Rectal smooth muscle tissue (tissue), 1 donor: ENCODE data around the gene RBX1.
"Not testable (repeated sequence)": the region's sequence is repeated elsewhere in the genome, so short reads cannot be mapped to it uniquely, and the experiment has no call there.

Experiments
- H3K27ac ChIP-seq: one replicate; pipeline ENCODE4 v1.7.0; 2013; ENCODE audit warnings: low read depth, low read length, inconsistent platforms
- H3K27me3 ChIP-seq: one replicate; pipeline ENCODE4 v1.7.0; 2013; ENCODE audit warnings: low read length; ENCODE audit not compliant: control insufficient read depth, insufficient read depth
- H3K36me3 ChIP-seq: one replicate; pipeline ENCODE4 v1.7.0; 2013; ENCODE audit warnings: low read length; ENCODE audit not compliant: control insufficient read depth, insufficient read depth
- H3K4me1 ChIP-seq: one replicate; pipeline ENCODE4 v1.7.0; 2013; ENCODE audit warnings: low read length; ENCODE audit not compliant: control insufficient read depth, insufficient read depth
- H3K4me3 ChIP-seq: one replicate; pipeline ENCODE4 v1.7.0; 2013; ENCODE audit warnings: low read length
- H3K9ac ChIP-seq: one replicate; pipeline ENCODE4 v1.7.0; 2013; ENCODE audit warnings: low read length

Gene RBX1

DNA sequence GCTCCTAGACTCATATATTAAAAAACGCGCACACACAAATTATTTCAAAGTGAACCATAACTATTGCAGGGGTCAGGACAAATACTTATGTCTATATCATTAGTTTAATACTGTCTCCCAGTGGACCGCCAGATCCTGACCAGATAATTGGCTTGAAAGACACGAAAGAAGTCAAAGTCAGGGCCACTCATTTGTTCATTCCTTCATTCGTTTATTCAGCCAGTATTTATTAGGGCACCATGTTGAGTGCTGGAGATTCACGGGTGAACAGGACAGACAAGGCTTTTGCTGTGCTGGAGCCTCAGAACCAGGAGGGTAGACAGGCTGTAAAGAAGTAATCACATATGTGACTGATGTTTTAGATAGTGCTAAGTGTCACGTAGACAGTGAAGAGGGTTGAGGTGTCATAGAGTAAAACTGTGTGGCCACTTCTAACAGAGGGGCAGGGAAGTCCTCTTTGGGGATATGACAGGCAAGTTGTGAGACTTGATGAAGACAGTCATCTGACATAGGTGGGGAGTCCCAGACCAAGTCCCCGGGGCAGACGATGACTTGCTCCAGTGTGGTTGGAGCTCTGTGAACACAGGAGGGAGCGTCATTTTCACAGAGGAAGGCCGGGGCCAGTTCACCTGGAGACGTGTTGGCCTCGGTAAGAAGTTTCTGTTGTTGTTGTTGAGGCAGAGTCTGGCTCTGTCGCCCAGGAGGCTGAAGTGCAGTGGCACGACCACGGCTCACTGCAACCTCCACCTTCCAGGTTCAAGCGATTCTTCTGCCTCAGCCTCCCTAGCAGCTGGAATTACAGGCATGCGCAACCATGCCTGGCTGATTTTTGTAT, 25.9 kb downstream of the RBX1 start:
- H3K9ac ChIP-seq = no peak overlapping the region
- no peak overlapping the region for H3K4me3 ChIP-seq
- peaks cover 8% of the 10 kb centered on the region for H3K36me3 ChIP-seq
- no peaks in the 10 kb centered on the region for H3K4me1 ChIP-seq
- H3K27me3 ChIP-seq = no peaks in the 10 kb centered on the region
- no peak overlapping the region for H3K27ac ChIP-seq

DNA sequence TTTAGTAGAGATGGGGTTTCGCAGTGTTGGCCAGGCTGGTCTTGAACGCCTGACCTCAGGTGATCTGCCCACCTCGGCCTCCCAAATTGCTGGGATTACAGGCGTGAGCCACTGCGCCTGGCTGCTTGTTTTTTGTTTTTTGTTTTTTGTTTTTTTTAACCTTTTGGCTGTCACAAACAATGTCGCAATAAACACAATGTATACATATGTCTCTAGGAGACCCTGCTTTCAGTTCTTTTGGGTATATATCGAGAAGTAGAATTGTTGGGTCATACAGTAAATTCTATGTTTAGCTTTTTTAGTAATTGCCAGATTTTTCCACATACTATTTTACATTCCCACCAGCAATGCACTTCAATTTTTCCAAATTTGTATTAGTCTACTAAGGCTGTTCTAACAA, 28.0 kb downstream of the RBX1 start:
- H3K36me3 ChIP-seq = no peaks in the 10 kb centered on the region
- no peak overlapping the region for H3K27ac ChIP-seq
- H3K27me3 ChIP-seq = no peaks in the 10 kb centered on the region
- H3K9ac ChIP-seq = no peak overlapping the region
- H3K4me3 ChIP-seq = no peak overlapping the region
- H3K4me1 ChIP-seq = peaks cover 8% of the 10 kb centered on the region

DNA sequence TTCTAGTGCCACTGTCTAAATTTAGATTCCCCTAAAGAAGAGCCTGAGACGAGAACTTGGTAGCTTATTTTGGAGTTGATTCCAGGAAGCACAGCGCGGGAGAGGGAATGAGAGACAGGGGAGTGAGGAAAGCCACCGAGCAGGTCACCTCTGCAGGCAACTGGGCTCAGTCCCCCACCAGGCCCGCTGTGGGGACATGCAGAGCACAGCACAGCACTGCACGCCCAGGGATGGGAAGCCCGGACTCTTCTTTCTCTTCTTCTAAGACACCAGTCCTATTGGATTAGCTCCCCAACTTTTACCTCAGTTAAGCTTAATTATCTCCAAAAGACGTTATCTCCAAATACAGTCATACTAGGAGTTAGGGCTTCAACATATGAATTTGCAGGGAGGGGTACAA, 28.7 kb downstream of the RBX1 start:
- no peaks in the 10 kb centered on the region for H3K27me3 ChIP-seq
- H3K27ac ChIP-seq = no peak overlapping the region
- H3K4me1 ChIP-seq = peaks cover 8% of the 10 kb centered on the region
- no peak overlapping the region for H3K4me3 ChIP-seq
- no peak overlapping the region for H3K9ac ChIP-seq
- no peaks in the 10 kb centered on the region for H3K36me3 ChIP-seq

DNA sequence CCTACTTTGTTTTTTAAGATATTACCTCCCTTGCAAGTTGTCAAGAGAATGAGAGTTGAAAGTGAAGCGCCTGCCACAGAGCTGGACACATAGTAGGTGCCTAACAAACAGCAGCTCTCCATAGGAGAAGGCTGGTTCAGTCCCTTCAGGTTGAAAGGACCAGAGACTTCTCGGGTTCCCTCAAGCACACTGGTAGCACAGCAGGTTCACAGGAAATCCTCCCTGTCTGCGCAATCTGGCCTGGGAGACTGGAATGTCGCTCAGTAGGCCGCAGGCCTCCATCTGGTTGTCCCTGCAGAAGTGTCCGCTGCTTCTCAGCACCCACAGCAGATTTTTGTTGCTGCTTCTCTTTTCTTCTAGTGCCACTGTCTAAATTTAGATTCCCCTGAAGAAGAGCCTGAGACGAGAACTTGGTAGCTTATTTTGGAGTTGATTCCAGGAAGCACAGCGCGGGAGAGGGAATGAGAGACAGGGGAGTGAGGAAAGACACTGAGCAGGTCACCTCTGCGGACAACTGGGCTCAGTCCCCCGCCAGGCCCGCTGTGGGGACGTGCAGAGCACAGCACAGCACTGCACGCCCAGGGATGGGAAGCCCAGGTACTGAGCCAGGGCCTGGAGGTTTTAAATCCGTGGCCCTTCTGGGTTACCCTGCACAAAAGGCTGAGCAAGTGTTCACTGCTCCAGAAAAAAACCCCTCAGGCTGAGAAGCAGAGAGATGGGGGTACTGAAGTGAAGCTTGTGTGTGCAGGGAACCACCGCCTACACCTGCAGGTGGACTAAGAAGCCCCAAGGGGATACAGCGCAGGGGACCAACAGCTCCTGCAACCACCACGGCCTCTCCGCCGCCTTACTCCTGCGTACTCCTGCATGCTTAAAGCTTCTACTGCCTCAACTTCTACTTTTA, 31.6 kb downstream of the RBX1 start:
- Histone ChIP-seq H3K4me3 (no peak overlapping the region), H3K27ac (peak overlapping the region; percentile 58), H3K9ac (no peak overlapping the region)

DNA sequence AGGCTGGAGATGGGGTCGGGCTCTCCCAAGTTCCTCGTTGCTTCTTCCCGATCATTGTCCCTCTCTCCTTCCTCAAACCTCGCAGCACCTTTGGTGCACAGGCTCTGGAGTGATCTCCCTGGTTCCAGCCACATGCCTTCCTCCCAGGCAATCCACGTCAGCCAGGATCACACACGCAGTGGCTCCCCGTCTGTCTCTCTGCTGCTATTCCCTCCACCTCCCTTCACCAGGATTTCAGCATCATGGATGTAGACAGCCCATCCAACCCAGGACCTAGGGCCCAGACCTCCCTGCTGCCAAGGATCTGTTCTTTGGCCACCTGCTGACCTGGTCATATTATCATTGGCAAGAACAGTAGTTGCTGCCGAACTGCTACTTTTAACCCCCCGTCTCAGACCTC, 40.1 kb downstream of the RBX1 start:
- no peak overlapping the region for H3K9ac ChIP-seq
- H3K27me3 ChIP-seq = no peaks in the 10 kb centered on the region
- no peak overlapping the region for H3K4me3 ChIP-seq

More for the DNA sequence above, 31.6 kb downstream of the RBX1 start:
- H3K36me3 ChIP-seq = no peaks in the 10 kb centered on the region
- peaks cover 8% of the 10 kb centered on the region for H3K4me1 ChIP-seq
- H3K27me3 ChIP-seq = no peaks in the 10 kb centered on the region

DNA sequence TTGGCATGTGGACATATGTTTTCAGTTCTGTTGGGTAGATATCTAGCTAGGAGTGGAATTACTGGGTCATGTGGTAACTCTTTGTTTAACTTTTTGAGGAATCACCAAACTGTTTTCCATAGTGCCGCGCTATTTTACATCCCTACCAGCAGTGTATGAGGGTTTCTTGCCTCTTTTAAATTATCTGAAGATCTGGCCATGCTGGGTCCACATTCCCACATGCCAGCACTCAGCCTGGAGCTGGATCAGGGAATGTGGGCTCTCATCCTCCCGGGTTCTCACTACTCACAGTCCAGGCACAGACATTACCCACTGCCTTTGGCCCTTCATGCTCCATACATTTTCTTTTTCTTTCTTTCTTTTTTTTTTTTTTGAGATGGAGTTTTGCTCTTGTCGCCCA, 44.6 kb downstream of the RBX1 start:
- H3K27me3 ChIP-seq = no peaks in the 10 kb centered on the region
- H3K36me3 ChIP-seq = no peaks in the 10 kb centered on the region
- H3K4me1 ChIP-seq = no peaks in the 10 kb centered on the region
- H3K9ac ChIP-seq = no peak overlapping the region
- H3K27ac ChIP-seq = no peak overlapping the region
- no peak overlapping the region for H3K4me3 ChIP-seq

More for the DNA sequence above, 40.1 kb downstream of the RBX1 start:
- Histone ChIP-seq H3K4me1 (no peaks in the 10 kb centered on the region), H3K27ac (no peak overlapping the region), H3K36me3 (no peaks in the 10 kb centered on the region)

DNA sequence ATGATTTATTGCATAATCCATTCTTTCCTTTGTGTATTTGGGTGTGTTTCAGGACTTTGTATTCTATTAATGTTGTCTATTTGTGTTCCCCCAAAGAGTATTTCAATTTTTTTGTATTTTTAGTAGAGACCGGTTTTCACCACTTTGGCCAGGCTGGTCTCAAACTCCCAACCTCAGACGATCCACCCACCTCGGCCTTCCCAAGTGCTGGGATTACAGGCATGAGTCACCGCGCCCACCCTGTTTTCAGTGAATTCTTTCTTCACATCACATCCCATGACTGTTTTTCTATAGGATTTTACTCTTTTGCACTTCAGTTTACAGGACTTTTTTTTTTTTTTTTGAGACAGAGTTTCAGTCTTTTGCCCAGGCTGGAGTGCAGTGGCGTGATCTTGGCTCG, 46.3 kb downstream of the RBX1 start:
- Histone ChIP-seq H3K4me1 (no peaks in the 10 kb centered on the region), H3K9ac (no peak overlapping the region), H3K36me3 (no peaks in the 10 kb centered on the region), H3K27ac (no peak overlapping the region), H3K4me3 (no peak overlapping the region), H3K27me3 (no peaks in the 10 kb centered on the region)

DNA sequence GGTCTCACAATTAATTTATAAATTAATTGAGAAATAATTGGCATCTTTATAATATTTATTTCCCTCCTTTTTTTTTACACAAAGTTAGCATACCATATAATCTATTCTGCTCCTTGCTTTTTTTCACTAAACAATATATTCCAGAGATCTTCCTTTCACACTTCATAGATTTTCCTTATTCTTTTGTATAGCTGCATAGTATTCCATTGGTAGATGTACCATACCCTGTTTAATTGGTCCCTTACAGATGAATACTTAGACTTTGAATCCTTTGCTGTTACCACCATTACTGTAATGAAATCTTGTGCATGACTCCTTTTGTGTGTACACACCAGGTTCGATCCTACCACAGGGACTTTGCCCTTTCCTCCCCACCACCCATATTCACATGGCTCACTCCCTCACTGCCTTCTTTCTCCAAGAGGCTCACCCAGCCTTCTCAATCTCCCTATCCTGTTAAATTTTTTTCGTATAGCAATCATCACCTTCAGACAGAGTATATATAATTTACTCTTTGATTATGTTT, 48.9 kb downstream of the RBX1 start:
- Histone ChIP-seq H3K4me3 (no peak overlapping the region), H3K36me3 (no peaks in the 10 kb centered on the region), H3K27me3 (no peaks in the 10 kb centered on the region), H3K9ac (no peak overlapping the region), H3K4me1 (no peaks in the 10 kb centered on the region), H3K27ac (no peak overlapping the region)

DNA sequence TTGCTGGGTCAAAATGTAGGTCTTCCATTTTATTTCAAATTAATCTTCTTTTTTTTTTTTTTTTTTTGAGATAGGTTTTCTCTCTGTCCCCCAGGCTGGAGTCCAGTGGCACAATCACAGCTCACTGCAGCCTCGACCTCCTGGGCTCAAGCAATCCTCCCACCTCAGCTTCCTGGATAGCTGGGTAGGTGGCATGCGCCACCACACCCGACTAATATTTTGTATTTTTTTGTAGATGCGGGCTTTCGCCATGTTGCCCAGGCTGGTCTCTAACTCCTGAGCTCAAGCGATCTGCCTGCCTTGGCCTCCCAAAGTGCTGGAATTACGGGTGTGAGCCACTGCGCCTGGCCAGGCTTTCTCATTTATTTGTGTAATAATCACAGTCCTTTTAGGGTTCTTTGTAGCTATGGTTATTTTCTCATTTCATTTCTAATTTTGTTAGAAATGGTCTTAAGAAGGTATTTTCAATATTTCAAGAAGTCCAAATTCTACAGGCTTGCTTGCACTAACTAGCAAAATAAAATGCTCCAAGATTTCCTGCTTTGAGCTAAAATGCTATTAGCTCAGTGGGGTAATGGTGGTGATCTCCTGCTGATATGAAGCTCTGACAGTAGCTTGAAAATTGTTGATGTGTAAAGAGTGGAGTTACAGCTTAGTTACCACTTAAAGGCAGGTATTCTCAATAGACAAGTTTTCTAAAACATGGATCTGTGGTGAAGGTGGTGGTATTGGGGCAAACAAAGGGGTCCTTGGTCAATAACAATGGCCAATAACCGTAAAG, 50.0 kb downstream of the RBX1 start:
- no peaks in the 10 kb centered on the region for H3K36me3 ChIP-seq
- H3K4me3 ChIP-seq = no peak overlapping the region
- no peaks in the 10 kb centered on the region for H3K4me1 ChIP-seq
- no peak overlapping the region for H3K9ac ChIP-seq
- H3K27me3 ChIP-seq = no peaks in the 10 kb centered on the region
- H3K27ac ChIP-seq = no peak overlapping the region

DNA sequence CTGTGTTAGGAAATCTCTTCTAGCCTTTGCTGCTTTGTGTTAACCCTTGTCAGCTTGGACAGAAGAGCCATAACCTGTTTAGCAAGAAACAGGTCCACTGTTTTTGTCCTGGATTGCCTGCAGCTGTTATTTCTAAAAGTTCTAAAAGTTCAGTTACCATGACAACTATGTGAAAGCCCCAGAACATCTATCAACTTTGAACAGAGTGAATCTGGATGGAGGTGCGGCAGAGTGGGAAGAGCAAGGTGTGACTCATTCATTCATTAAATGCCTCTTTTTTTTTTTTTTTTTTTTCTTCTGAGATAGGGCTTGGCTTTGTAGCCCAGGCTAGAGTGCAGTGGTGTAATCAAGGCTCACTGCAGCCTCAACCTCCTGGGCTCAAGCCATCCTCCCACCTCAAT, 50.5 kb downstream of the RBX1 start:
- no peaks in the 10 kb centered on the region for H3K27me3 ChIP-seq
- no peaks in the 10 kb centered on the region for H3K36me3 ChIP-seq
- H3K27ac ChIP-seq = no peak overlapping the region
- H3K9ac ChIP-seq = no peak overlapping the region
- no peak overlapping the region for H3K4me3 ChIP-seq
- no peaks in the 10 kb centered on the region for H3K4me1 ChIP-seq

DNA sequence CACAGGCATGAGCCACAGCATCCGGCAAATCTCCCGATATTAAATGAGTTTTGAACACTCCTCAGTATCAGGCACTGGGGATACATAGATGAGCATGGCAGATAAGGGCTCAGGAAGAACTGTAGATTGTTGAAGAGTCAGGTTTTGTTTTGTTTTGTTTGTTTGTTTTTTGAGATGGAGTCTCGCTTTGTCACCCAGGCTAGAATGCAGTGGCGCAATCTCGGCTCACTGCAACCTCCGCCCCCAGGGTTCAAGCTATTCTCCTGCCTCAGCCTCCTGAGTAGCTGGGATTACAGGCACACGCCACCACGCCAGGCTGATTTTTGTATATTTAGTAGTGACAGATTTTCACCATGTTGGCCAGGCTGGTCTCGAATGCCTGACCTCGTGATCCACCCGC, 51.2 kb downstream of the RBX1 start:
- not testable (repeated sequence) for H3K9ac ChIP-seq, H3K4me1 ChIP-seq, H3K27ac ChIP-seq, H3K4me3 ChIP-seq, H3K27me3 ChIP-seq, H3K36me3 ChIP-seq

DNA sequence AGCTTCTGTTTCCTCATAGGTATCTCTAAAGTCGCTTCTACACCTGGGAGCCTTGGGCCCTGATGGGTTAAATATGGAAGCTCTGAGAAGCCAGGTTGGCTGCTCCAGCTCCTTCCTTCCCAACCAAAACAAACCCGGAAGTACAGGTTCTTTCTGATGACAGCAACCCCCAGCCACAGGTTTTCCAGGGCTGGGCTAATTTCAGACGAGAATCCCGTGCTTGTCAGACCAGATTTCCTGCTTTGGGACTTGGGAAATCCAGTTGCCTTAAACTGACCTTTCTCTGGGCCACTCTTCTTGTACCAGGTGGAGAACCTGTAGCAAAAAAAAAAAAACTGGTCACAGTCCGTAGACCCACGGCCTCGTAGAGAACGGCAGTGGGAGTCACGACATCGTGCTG, 51.9 kb downstream of the RBX1 start:
- Histone ChIP-seq H3K27me3 (no peaks in the 10 kb centered on the region), H3K4me1 (no peaks in the 10 kb centered on the region), H3K27ac (no peak overlapping the region), H3K9ac (no peak overlapping the region), H3K36me3 (no peaks in the 10 kb centered on the region), H3K4me3 (no peak overlapping the region)
